GM18909 (cell line): ENCODE results near the gene PSD4.

Experiments
- ATAC-seq: cut with Tn5 transposase; IDR thresholded peaks from one replicate; pipeline ENCODE4 v1.9.1; 2021; ENCODE audit warnings: mild to moderate bottlenecking; ENCODE audit not compliant: unreplicated experiment, poor library complexity

The PSD4 gene

GRCh38 chr2:113219092-113219441 is 45.3 kb downstream of the PSD4 start:
- no peak for ATAC-seq

- ATAC-seq, result no peak
Measured at GRCh38 chr2:113219525-113219888, 45.7 kb downstream of the PSD4 start.

GRCh38 chr2:113219889-113220641 is 46.3 kb downstream of the PSD4 start:
- ATAC-seq, result no peak

- ATAC-seq, result no peak
Measured at GRCh38 chr2:113220970-113221708, 47.4 kb downstream of the PSD4 start.

- ATAC-seq, result no peak
Measured at GRCh38 chr2:113221846-113222245, 48.1 kb downstream of the PSD4 start.

GRCh38 chr2:113223813-113224212 is 50.0 kb downstream of the PSD4 start:
- no peak for ATAC-seq

- no peak for ATAC-seq
Measured at GRCh38 chr2:113224647-113225236, 51.0 kb downstream of the PSD4 start.

GRCh38 chr2:113225263-113226259 is 51.8 kb downstream of the PSD4 start:
- no peak for ATAC-seq

GRCh38 chr2:113226462-113226861 is 52.7 kb downstream of the PSD4 start:
- ATAC-seq, result no peak

GRCh38 chr2:113227290-113227689 is 53.5 kb downstream of the PSD4 start:
- ATAC-seq, result no peak

- no peak for ATAC-seq
Measured at GRCh38 chr2:113227698-113228097, 53.9 kb downstream of the PSD4 start.

- no peak for ATAC-seq
Measured at GRCh38 chr2:113228351-113228750, 54.6 kb downstream of the PSD4 start.

- no peak for ATAC-seq
Measured at GRCh38 chr2:113228991-113229716, 55.4 kb downstream of the PSD4 start.

GRCh38 chr2:113229795-113230194 is 56.0 kb downstream of the PSD4 start:
- ATAC-seq, result no peak

- ATAC-seq, result no peak
Measured at GRCh38 chr2:113230531-113230930, 56.8 kb downstream of the PSD4 start.

- no peak for ATAC-seq
Measured at GRCh38 chr2:113231064-113231463, 57.3 kb downstream of the PSD4 start.

GRCh38 chr2:113232123-113232522 is 58.4 kb downstream of the PSD4 start:
- no peak for ATAC-seq

GRCh38 chr2:113232740-113233139 is 59.0 kb downstream of the PSD4 start:
- no peak for ATAC-seq

- no peak for ATAC-seq
Measured at GRCh38 chr2:113233593-113234550, 60.1 kb downstream of the PSD4 start.
